NCI-H1092 treated with DMSO at 0.1 percent for 48 hours (cell line): ENCODE measurements around the gene SPSB1.
A peak's percentile ranks its signal among the peaks of the same experiment; 100 is the strongest.

Experiments used
- DNase-seq: peaks from one replicate; lab custom pipeline; 2025; lab: John Stamatoyannopoulos, UW

The SPSB1 gene

DNA sequence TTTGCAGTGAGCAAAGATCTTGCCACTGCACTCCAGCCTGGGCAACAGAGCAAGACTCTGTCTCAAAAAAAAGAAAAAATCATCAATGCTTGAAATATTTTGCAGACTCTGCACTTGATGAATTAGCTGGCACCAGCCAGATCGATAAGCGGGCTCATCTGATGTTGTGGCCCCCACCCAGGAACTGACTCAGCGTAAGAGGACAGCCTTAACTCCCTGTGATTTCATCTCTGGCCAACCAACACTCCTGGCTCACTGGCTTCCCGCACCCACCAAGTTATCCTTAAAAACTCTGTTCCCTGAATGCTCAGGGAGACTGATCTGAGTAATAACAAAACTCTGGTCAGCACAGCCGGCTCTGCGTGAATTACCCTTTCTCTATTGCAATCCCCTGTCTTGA lies 98.9 kb downstream of the SPSB1 start:
- DNase-seq: no peak

DNA sequence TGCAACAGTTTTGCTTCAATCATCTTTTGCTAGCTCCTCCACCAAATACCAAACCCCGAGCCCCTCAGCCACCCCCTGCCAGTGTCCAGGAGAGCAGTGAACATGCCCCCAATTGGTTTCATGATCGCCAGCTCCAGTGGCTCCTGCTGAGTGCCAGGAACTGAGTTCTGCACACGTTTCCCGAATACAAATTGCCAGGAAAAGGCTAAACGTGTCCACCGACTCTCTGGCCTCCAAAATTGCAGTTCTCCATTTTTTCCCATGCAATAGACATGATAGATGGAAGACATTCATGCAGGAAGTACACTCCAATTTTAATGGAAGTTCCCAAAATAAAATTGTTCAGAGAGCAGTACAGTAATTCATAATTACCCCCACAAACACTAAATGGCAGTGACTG lies 101.3 kb downstream of the SPSB1 start:
- DNase-seq: no peak

DNA sequence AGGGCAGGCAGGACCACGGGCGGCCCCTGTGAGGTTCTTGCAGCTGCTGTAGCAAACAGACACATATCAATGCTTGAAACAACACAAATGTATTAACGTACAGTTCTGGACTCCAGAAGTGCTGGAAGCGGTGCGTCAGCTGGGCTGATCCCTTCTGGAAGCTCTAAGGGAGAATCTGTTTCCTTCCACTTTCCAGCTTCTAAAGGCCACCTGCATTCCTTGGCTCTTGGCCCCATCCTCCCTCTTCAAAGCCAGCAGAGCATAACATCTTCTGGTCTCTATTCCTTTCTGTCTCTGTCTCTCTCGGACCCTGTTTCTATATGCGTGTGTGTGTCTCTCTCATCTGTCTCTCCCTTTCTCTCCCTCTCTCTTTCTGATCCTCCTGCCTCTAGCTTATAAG lies 102.3 kb downstream of the SPSB1 start:
- no peak for DNase-seq

DNA sequence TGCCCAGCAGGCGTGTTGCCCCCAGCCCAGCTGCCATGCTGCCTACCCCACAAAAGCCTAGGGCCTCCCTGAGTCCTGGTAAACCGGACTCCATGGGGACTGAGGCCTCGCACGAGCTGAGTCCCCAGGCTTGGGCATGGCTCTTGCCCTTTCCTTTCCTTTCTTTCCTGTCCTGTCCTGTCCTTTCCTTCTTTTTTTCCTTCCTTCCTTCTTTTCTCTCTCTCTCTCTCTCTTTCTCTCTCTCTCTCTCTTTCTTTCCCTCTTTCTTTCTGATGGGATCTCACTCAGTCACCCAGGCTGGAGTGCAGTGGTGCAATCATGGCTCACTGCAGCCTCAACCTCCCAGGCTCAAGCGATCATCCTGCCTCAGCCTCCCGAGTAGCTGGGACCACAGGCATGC lies 104.4 kb downstream of the SPSB1 start:
- DNase-seq: no peak

DNA sequence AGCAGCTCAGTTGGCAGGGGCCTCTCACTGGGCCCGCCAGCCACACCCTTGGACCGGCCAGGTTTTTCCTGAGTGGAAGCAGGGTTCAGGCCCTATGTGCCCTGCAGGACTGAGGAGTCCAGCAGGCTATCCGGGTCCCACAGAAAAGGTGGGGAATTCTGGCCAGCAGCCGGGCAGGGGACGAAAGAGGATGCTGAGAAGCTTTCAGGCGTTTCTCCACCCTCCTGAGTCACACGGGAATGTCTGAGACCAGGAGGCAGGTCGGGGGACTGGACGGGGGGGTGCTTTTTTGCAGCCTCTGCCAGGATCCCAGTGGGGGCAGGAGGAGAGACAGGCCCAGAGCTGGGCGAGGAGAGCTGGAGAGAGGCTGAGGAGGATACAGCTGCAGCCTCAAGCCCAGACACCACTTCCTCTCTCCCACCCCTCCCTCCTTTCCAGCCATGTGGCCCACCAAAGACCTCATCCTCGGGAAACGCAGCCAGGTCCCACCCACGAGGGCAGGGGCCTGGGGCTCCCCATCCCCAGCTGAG lies 105.4 kb downstream of the SPSB1 start:
- DNase-seq: no peak

DNA sequence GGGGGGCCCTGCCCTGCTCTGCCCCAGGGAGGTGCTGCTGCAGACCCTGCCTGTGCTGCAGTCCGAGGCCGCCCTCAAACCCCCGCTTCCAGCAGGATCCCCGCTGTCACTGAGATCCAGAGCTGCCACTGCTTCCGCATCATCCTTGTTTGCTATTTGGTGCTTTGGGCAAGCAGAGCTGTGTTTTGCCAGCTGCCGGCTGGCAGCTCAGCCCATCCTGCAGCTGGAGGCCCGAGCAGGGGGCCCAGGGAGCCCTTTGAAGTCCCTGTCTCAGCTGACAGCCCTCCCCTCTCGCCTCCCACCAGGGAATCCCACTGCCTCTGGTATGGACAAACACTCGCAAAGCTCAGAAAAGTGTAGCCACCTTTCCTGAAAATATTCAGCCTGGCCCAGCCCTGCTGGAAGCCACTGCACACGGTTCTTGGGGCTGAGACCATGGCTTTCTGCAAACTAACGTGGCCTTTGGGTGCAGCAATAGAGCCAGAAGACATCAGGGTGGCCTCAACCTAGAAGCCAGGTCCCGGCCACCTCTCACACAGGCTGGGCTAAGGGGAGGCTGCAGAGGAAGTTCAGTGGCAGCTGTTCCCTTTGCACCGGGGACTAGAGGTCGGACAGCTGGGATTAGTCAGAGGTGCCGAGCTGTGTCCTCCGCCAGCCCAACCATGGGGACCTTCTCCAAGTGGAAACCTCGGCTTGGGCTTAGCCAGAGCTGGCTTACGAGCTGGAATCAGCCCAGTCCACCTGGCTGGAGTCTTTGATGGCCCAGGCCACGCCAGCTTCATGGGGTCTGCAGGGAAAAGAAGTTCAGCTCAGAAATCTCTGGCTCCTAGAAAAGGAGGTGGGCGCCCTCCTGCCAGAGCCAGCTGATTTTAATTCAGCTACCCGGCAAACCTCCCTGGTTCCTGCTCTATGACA lies 107.1 kb downstream of the SPSB1 start:
- peak; percentile 58 for DNase-seq

DNA sequence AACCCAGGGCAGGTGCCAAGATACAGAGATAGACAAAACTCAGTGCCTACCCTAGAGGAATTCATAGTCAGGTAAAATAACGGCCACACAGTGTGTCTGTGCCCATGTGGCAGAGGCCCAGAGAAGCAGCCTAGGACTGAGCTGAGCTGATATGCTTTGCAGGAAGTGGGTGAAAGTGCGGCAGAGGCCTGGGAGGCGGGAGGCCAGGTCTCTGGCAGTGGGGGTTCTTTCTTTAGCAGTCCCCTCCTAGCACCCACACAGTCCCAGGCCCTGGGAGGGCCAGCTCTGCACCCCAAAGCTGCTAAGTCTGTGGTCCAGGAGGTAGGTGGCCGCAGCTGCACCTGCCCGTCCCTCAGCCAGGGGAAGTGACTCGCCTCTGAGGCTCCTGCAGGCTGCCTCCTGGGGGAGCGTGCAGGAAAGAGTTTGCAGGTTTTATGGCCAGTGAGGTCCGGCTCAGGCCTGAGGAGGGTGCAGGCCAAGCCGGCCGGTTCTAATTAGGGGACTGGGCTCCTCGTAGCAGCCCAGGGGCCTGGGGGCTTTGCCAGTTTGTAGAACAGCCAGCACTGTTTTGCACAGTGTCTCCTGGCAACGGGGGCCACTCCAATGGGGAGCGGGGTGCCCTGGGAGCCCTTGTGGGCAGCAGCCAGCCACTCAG lies 107.9 kb downstream of the SPSB1 start:
- DNase-seq: no peak

DNA sequence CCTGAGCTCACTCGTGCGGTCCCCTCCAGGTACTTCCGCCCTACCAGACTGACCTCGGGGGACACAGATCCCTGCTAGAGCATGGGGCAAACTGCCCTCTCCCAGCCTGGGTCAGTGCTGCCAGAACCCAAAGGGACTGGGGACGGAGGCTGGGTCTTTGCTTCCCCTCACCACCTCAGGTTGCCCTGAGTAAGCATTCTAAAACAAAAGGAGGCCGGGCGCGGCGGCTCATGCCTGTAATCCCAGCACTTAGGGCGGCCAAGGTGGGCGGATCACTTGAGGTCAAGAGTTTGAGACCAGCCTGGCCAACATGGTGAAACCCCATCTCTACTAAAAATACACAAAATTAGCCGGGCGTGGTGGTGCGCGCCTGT lies 108.4 kb downstream of the SPSB1 start:
- no peak for DNase-seq

DNA sequence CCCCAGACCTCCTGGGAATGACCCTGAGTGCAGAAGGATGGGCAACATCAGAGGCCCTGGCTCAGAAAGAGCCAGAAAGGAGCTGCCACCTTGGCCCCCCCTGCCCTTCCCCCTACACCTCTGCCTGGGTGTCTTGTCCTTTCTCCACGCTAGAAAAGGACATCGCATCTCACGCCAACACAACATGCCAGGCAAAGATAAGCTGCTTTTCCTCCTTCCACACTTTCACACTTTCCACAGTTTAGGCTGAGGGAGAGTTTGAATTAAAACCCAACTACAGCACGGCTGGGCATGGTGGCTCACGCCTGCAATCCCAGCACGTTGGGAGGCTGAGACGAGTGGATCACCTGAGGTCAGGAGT lies 109.5 kb downstream of the SPSB1 start:
- DNase-seq: no peak

DNA sequence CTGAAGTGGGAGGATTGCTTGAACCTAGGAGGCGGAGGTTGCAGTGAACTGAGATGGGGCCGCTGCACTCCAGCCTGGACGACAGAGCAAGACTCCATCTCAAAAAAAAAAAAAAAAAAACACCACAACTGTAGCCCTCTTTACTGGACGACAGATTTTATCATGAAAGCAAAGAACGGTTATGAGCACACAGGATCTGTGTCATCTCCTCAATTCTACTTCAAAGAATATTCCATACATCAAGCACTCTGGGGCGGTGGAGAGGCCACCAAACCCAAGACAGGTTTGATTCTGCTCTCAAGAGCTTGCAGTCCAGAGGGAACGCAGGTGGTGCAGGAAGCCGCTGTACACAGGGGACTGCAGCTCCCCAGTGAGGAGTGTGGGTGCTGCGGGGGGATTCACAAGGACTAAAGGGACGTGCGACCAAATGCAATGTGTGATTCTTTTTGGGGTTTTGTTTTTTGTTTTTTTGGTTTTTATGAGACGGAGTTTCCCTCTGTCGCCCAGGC lies 110.1 kb downstream of the SPSB1 start:
- DNase-seq: no peak

DNA sequence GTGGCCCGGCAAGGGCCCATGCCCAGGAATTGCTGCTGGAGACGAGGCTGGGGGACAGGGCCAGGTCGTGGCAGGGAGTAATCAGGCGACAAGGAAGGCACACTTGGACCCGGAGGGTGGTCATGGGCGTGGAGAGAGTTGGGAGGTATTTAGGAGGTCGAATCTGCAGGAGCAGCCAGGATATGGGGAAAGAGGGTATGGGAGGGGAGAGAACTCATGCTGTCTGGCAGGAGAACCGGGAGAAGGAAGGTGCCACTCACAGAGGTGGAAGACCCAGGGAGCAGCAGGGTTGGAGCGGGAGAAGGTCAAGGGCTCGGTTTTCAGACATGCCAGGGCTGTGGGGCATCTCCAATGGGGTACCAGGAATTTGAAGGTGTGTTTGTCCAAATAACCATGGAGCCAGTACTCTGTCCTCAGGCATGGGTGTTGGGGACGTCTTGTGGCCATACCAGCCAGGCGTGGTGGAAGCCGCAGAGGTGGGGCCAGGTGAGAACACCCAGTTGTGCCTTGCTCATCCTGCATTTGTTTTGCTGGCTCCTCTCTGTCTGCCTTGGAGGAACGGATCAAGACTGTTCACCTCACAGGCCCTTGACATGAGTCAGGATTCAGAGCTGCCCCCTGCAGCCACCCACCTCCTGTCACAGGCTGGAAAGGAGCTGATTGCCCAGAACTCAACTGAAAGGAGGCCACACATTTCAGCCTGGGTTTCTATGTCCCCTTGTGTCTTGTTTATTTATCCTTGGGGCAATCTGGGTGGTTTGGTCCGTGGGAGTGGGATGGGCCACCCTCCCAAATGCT lies 111.6 kb downstream of the SPSB1 start:
- no peak for DNase-seq

DNA sequence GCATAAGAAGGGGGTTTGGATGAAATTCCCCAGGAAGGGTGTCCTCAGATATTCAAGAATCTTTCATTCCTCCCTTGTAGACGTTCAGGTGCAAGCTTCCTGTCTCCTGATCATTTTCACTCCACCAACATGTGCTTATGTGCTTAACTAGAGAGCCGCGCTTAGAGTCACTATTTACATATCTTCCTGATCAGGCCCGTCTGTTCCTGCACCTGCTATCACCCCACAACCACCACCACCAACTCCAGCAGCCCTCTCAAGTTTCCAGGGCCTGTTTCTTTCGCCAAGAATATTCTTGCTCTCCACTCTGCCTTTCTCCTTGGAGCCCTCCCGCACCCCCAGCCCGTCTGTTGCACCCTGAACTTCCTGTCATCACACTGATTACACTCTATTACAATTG lies 113.4 kb downstream of the SPSB1 start:
- DNase-seq: peak; percentile 35

DNA sequence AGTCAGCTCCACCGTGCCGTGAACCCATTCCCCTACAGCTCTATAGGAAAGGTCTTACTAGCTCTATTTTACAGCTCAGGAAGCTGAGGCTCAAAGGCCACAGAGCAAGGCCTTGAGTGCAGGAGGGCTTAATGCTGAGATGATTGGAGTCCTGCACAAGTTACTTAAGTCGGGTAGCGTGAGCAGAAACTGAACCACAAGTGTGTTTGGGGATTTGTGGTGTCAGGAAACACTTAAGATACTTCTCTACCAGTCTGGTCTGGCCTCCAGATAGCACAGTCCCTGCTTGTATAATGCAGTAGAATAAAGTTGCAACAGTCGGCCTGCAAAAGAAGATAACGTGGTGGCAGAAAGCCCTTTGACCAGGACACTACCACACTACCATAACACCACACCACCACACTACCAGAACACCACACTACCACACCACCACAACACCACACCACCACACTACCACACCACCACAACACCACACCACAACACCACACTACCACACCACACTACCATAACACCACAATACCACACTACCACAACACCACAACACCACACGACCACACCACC lies 118.1 kb downstream of the SPSB1 start:
- no peak for DNase-seq

DNA sequence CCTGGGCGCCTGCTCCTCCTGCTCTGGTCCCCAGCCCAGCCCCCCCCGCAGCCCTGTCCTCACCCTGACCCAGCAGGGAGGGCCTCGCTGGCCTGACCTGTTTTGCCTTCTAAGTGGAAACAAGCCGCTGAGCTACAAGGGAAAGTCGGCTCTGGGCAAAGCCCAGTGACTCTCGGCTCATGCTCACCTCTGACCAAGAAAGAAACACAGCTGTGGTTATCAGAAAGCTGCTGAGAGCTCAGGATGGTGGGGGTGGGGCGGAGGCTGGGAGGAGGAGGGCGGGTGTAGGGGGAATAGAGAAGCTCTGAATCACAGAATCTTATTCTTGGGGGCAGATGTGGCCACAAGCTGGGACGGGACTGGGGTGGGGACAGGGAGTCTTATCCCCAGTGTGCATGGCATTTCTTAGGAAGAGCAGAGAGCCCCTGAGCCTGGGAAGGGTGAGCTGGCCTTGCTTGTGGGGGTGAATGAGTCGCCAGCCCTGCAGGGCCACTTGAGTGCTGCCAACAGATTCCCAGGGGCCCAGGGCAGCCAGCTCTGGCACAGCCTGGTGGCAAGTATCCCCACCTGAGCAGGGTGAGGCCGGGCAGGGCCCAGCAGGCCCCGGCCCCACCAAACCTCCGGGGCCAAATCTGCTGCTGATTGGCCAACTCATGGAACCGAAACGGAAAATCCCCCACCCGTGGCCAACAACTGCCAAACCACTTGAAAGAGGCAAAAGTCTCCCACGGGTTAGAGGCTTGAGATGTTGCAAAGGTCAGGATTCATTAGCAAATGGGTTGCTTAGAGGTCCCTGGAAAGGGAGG lies 120.6 kb downstream of the SPSB1 start:
- no peak for DNase-seq

DNA sequence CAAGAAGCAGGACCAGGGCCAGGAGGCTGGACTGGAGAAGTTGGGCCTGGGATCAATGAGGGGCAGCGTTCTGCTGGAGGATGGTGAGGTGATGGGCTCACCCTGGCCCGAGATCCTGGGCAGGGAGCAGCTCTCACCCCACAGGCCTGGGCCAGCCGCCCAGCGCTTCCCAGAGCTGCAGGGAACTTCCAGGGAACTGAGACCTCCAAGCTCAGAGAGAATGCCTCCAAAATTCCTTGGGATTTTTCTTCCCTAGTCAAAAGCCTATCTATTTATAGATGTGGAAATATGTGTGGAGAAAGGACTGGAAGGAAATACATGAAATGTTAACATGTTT lies 121.2 kb downstream of the SPSB1 start:
- no peak for DNase-seq

DNA sequence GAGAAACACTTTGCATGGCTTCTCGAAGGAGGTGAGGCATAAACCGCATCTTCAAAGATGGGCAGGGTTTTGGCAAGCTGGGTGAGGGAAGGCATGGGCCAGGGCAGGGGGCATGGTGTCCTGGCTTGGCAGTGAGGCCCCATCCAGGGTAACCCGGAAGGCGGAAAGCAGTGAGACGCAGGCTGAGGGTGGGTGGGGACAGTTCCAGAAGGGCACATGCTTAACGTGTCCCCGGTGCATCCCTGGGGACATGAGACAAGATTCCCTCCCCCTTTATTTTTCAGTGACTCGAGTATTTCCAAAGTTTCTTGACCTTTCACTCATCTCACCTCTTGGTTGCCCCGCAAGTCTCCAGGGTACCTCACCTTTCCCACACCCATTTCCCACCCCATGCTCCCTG lies 123.8 kb downstream of the SPSB1 start:
- no peak for DNase-seq

DNA sequence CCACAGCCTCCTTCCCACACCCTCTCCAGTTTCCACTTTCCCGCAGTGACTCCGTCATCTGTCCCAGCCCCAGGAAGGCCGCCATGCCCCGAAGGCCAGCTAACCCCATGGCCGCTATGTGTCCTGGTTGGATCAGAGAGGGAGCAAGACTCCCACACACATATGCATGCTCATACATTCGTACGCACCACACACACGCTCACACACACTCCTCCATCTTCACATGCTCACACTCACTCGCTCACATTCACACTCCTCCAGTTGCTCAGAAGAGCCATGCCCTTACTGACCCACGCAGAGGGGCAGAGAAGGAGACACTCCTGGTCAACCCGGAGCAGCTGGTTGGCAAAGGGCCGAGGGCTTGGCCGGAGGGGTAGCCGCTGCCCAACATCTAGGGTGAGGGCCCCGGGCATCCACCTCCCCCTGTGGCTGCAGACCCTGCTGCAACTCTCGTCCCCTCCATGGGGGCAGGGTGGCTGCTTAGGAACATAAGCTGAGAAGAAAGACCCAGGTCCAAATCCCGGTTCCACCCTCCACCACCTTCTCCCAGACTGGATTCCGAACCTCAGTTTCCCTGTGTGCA lies 124.3 kb downstream of the SPSB1 start:
- no peak for DNase-seq

DNA sequence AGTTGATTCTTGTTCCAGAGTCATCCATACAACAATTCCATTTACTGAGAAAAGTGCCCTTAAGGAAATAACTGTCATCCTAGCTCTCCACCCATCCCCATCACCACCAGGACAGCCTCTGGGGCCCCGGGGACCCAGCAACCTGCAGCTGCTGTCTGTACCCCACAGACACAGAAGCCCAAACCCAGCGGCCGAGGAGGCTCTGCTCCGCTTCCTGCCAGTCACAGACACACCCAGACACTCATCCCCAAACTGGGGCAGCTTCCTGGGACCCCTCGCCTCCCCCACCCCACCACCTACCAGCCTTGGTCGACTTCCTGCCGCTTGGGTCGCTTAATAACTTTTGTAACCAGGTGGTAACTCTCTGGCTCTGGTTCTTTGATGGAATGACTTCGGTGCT lies 125.0 kb downstream of the SPSB1 start:
- DNase-seq: no peak

DNA sequence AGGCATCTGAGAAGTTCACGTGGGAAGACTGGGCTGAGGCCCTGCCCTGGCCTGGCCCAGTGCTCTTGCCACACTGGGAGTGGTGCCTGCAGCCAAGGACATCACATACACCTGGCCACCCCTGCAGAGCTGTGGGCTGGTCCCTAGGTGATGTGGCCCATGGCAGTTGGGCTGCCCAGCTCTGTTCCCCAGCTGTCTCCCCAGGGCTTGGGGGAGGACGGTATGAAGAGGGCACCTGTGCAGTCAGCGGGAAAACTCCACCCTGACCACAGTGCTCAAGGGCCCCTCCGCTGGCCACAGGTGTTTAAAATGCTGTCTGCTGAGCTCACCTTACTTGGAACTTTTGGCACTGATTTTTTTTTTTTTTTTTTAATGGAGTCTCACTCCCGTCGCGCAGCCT lies 126.2 kb downstream of the SPSB1 start:
- no peak for DNase-seq
